ENCODE results near the gene TBX10. TPM values are rescaled to one million over a fixed set of nuclear protein-coding genes. Genes with fewer than 3 reads are reported as not detected.

The TBX10 gene
- total and polyA plus RNA-seq, 2 of the 8 experiments (the other 6 are each of a cell fraction or from before 2014, with no cell fraction given): 0.09 TPM; not detected in 1

DNA sequence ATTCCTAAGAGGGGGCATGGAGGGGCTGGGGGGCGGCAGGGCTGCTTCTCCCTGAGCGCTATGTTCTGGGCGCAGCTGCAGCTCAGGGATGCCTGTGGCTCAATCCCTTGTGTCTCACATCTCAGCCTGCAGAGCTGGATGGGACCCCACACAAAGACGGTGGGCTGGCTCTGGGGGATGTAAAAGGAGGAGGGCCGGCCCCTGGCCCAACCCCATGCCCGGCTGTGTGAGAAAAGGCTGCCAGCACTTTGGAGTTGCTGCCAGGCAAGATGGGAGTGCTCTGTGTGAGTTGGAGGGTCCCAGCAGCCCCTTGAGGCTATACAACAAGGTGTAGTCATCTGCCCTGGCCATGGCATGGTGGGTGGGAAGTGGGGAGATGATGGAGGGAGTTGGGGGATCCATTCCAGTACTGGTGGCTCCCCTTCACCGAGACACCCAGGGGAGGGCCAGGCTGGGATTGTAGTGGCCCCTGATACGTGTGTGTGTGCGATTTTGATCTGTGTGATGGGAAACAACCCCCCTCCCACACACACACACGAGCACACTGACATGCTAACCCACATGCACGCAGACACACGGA lies 1.3 kb upstream of the TBX10 start:
- POLR2A ChIA-PET (ENCODE audit: partially characterized antibody): interaction anchor here (3.2 kb wide), 1 partner anchor 11 kb away, joined by 19 read pairs; the partner anchor contains the start of gene NUDT8
- no peak overlapping the region for H3K18ac ChIP-seq (ENCODE audit: extremely low read depth, low read length)
- H3K27me3 ChIP-seq (replicated peaks in 1 of 4; ENCODE audit: control insufficient read depth in 3 of 4, extremely low read depth in 1 of 4, insufficient read depth in 3 of 4, low read length in 3 of 4): peaks cover 8 to 28% (median 15%) of the 10 kb centered on the region in 4 experiments
- H3K4me2 ChIP-seq (ENCODE audit: insufficient read depth in 1 of 2, low read depth in 2 of 2, low read length in 2 of 2): no peak overlapping the region
- no peak for FAIRE-seq
- no peak overlapping the region for H3K4me3 ChIP-seq (ENCODE audit: extremely low read depth in 1 of 4, insufficient read depth in 2 of 4, low read depth in 3 of 4, low read length in 4 of 4)
- no peak overlapping the region for H3K56ac ChIP-seq (replicated peaks; ENCODE audit: insufficient read length, low read depth, low read length)
- peaks cover 3 to 6% of the 10 kb centered on the region in 2 experiments; a peak in 3 of 4 replicates for H3K9me3 ChIP-seq (ENCODE audit: insufficient read depth in 2 of 2, low read depth in 1 of 2, low read length in 1 of 2)
- H2BK20ac ChIP-seq (ENCODE audit: low read length): no peak overlapping the region
- H3K27ac ChIP-seq (ENCODE audit: low read depth, low read length): no peak overlapping the region
- 0 out of 2 replicates have a peak overlapping the region, but pooled peaks have one; percentile 1 for H2AK5ac ChIP-seq (ENCODE audit: low read depth, low read length)
- H2AFZ ChIP-seq (ENCODE audit: low read length): no peak overlapping the region
- no peaks in the 10 kb centered on the region for H3K79me1 ChIP-seq (ENCODE audit: low read depth, low read length)
- peak overlapping the region; percentile 65; the same call in 1 of the 2 replicates for H2BK15ac ChIP-seq (ENCODE audit: low read length)
- H2BK120ac ChIP-seq (replicated peaks; ENCODE audit: low read depth, low read length): no peak overlapping the region
- 0 out of 2 replicates have a peak overlapping the region, but pooled peaks have one; percentile 60 for H2BK12ac ChIP-seq (ENCODE audit: low read depth, low read length)
- no peak overlapping the region for H4K91ac ChIP-seq (replicated peaks; ENCODE audit: insufficient read length, low read length)
- H3K23me2 ChIP-seq (ENCODE audit: low read depth, low read length): no peaks in the 10 kb centered on the region; the same call in 1 of the 2 replicates
- H3K23ac ChIP-seq (ENCODE audit: insufficient read length): no peak overlapping the region
- H3K14ac ChIP-seq (ENCODE audit: insufficient read length): no peak overlapping the region
- DNase-seq (ENCODE audit: low read depth in 1 of 2, low spot score in 2 of 2): no peak
- no peak overlapping the region for H2BK5ac ChIP-seq (ENCODE audit: low read depth, low read length)
- no peak overlapping the region for H4K5ac ChIP-seq (ENCODE audit: insufficient read length, low read depth, low read length)
- no peaks in the 10 kb centered on the region for H4K20me1 ChIP-seq (replicated peaks in 1 of 2; ENCODE audit: control insufficient read depth in 1 of 2, insufficient read depth in 2 of 2, low read length in 2 of 2)
- no peak overlapping the region for H3K9ac ChIP-seq (replicated peaks in 1 of 4; ENCODE audit: extremely low read depth in 1 of 4, low read depth in 3 of 4, low read length in 3 of 4)
- no peaks in the 10 kb centered on the region for H3K36me3 ChIP-seq (ENCODE audit: control insufficient read depth in 2 of 4, insufficient read depth in 4 of 4, low read length in 3 of 4)
- H4K8ac ChIP-seq (ENCODE audit: extremely low read depth, insufficient read depth, low read length): no peak overlapping the region; the same call in 1 of the 2 replicates
- H3K4me1 ChIP-seq (replicated peaks in 1 of 4; ENCODE audit: control insufficient read depth in 3 of 4, insufficient read depth in 4 of 4, low read length in 3 of 4): peaks cover 0 to 4% (median 1%) of the 10 kb centered on the region in 4 experiments; a peak in 1 of 7 replicates
- H3K79me2 ChIP-seq (ENCODE audit: control insufficient read depth in 1 of 2, insufficient read depth in 2 of 2, low read length in 2 of 2): no peaks in the 10 kb centered on the region
- CTCF ChIA-PET (ENCODE audit: partially characterized antibody): interaction anchor here (1.2 to 4.8 kb wide), 7 partner anchors 9 to 68 kb away, joined by 3 to 36 read pairs (median 5); no protein-coding TSS in a partner anchor
- TF ChIP-seq SUZ12 (IDR thresholded peaks at IDR 0.05; ENCODE audit: low read length) (no peak), POLR2A (IDR thresholded peaks at IDR 0.05; ENCODE audit: control extremely low read depth in 1 of 2, low read depth in 2 of 2, low read length in 2 of 2) (no peak)
- no peak overlapping the region for H3K4ac ChIP-seq (replicated peaks; ENCODE audit: insufficient read length, low read depth, low read length)
- WGBS, 2 experiments (ENCODE audit: extremely low coverage in 1 of 2, insufficient coverage in 1 of 2, insufficient read length in 1 of 2, insufficient replicate concordance in 2 of 2, low coverage in 1 of 2, low lambda C conversion rate in 2 of 2, missing lambda C conversion rate in 1 of 2): 82% methylated on average over 10 of the region's 12 CpGs; no CpG with 5 or more reads in 1 of the 2 experiments
